Activated CD8-positive, alpha-beta T cell treated with anti-CD3 and anti-CD28 coated beads for 36 hours (primary cell): ENCODE data around the gene CDC42EP3. TPM values are rescaled to one million over a fixed set of nuclear protein-coding genes. Genes with fewer than 3 reads are reported as not detected.

Experiments
- ATAC-seq: fragments of 200-7000 bp; cut with Tn5 transposase; one replicate; pipeline ENCODE4 v1.10.0; 2021; ENCODE audit warnings: mild to moderate bottlenecking, moderate library complexity
- CTCF ChIA-PET: fragments of 350-600 bp; sonication (Branson Sonifier 250); formaldehyde crosslinking; loops from one replicate; lab custom pipeline; 2021; ENCODE audit warnings: antibody characterized with exemption; lab: Charles Lee
- POLR2A ChIA-PET: fragments of 350-600 bp; sonication (Branson Sonifier 250); formaldehyde crosslinking; loops from one replicate; lab custom pipeline; 2021; ENCODE audit warnings: antibody characterized with exemption; lab: Charles Lee
- DNase-seq: peaks from one replicate; pipeline ENCODE4 v3.0.0-alpha.2; 2020
- H3K27ac Mint-ChIP-seq: one replicate; pipeline ENCODE4 v1.8.0; 2021; ENCODE audit warnings: mild to moderate bottlenecking, mixed read lengths
- H3K27me3 Mint-ChIP-seq: one replicate; pipeline ENCODE4 v1.8.0; 2021; ENCODE audit warnings: mixed read lengths
- H3K36me3 Mint-ChIP-seq: one replicate; pipeline ENCODE4 v1.8.0; 2021; ENCODE audit warnings: low read depth, mixed read lengths
- H3K4me1 Mint-ChIP-seq: one replicate; pipeline ENCODE4 v1.8.0; 2021; ENCODE audit warnings: low read depth, mixed read lengths
- H3K4me3 Mint-ChIP-seq: one replicate; pipeline ENCODE4 v1.8.0; 2021; ENCODE audit warnings: mild to moderate bottlenecking, moderate library complexity, mixed read lengths
- H3K9me3 Mint-ChIP-seq: one replicate; pipeline ENCODE4 v1.8.0; 2021; ENCODE audit warnings: mixed read lengths
- intact Hi-C: fragments of 100-400 bp; cut with micrococcal nuclease; formaldehyde crosslinking; loops from one replicate; pipeline ENCODE4 v1.10.0; 2022
- total RNA-seq, 2 experiments: library from RNA; stranded (reverse); gene quantifications; one replicate each; pipeline ENCODE4 v1.2.3, GENCODE V29; 2021
- TF ChIP-seq, protein P1 (sequence below): fragments of 200-600 bp; IDR thresholded peaks from one replicate; pipeline ENCODE4 v1.8.0; 2022; ENCODE audit warnings: antibody characterized with exemption, mild to moderate bottlenecking

CDC42EP3 gene
- total RNA-seq, 2 experiments from 2014 or later, result 18.8 to 22.6 TPM

- intact Hi-C loops, result loop anchor here (5.0 kb wide), 1 partner anchor 35 kb away; no protein-coding TSS in a partner anchor
- CTCF ChIA-PET, result interaction anchor here (1.1 to 1.9 kb wide), 3 partner anchors 10 to 14 kb away, joined by 4 to 5 read pairs (median 4); no protein-coding TSS in a partner anchor
- H3K9me3 Mint-ChIP-seq, result peaks cover 27% of the 10 kb centered on the region
Observed at GRCh38 chr2:37602040-37602439, 69.4 kb downstream of the CDC42EP3 start.

GRCh38 chr2:37601569-37601968 is 69.9 kb downstream of the CDC42EP3 start:
- TF ChIP-seq, protein P1, sequence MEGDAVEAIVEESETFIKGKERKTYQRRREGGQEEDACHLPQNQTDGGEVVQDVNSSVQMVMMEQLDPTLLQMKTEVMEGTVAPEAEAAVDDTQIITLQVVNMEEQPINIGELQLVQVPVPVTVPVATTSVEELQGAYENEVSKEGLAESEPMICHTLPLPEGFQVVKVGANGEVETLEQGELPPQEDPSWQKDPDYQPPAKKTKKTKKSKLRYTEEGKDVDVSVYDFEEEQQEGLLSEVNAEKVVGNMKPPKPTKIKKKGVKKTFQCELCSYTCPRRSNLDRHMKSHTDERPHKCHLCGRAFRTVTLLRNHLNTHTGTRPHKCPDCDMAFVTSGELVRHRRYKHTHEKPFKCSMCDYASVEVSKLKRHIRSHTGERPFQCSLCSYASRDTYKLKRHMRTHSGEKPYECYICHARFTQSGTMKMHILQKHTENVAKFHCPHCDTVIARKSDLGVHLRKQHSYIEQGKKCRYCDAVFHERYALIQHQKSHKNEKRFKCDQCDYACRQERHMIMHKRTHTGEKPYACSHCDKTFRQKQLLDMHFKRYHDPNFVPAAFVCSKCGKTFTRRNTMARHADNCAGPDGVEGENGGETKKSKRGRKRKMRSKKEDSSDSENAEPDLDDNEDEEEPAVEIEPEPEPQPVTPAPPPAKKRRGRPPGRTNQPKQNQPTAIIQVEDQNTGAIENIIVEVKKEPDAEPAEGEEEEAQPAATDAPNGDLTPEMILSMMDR, result no peak
- Mint-ChIP-seq H3K4me3 (peak overlapping the region; percentile 71), H3K9me3 (peaks cover 28% of the 10 kb centered on the region), H3K27ac (peak overlapping the region; percentile 92), H3K4me1 (peaks cover 52% of the 10 kb centered on the region), H3K36me3 (peaks cover 25% of the 10 kb centered on the region), H3K27me3 (no peaks in the 10 kb centered on the region)
- CTCF ChIA-PET, result interaction anchor here (1.1 to 3.3 kb wide), 5 partner anchors 9 to 275 kb away, joined by 3 to 13 read pairs (median 4); no protein-coding TSS in a partner anchor
- ATAC-seq (no peak), DNase-seq (no peak)
- POLR2A ChIA-PET, result no interaction called here
- intact Hi-C loops, result loop anchor here (5.0 kb wide), 1 partner anchor 36 kb away; no protein-coding TSS in a partner anchor

More at GRCh38 chr2:37602040-37602439, 69.4 kb downstream of the CDC42EP3 start:
- TF ChIP-seq, protein P1, result no peak
- Mint-ChIP-seq H3K4me1 (peaks cover 52% of the 10 kb centered on the region), H3K4me3 (peak overlapping the region; percentile 71), H3K36me3 (peaks cover 25% of the 10 kb centered on the region), H3K27ac (peak overlapping the region; percentile 92), H3K27me3 (no peaks in the 10 kb centered on the region)
- ATAC-seq (peak; percentile 48), DNase-seq (no peak)
- POLR2A ChIA-PET, result interaction anchor here (1.1 to 1.6 kb wide), 4 partner anchors 22 to 70 kb away, joined by 3 to 5 read pairs (median 3); no protein-coding TSS in a partner anchor

GRCh38 chr2:37600735-37601134 is 70.7 kb downstream of the CDC42EP3 start:
- Mint-ChIP-seq H3K9me3 (peaks cover 30% of the 10 kb centered on the region), H3K4me3 (peak overlapping the region; percentile 71), H3K27me3 (no peaks in the 10 kb centered on the region), H3K36me3 (peaks cover 25% of the 10 kb centered on the region), H3K27ac (peak overlapping the region; percentile 92), H3K4me1 (peaks cover 52% of the 10 kb centered on the region)
- DNase-seq (no peak), ATAC-seq (peak; percentile 48)
- CTCF ChIA-PET, result interaction anchor here (0.9 to 3.3 kb wide), 4 partner anchors 11 to 276 kb away, joined by 3 to 13 read pairs (median 4); no protein-coding TSS in a partner anchor
- intact Hi-C loops, result loop anchor here (5.0 kb wide), 1 partner anchor 37 kb away; no protein-coding TSS in a partner anchor
- POLR2A ChIA-PET, result interaction anchor here (1.2 to 2.1 kb wide), 4 partner anchors 12 to 23 kb away, joined by 3 to 10 read pairs (median 8); no protein-coding TSS in a partner anchor
- TF ChIP-seq, protein P1, result no peak

- TF ChIP-seq, protein P1, result no peak
- no peaks in the 10 kb centered on the region for H3K27me3 Mint-ChIP-seq
- peaks cover 25% of the 10 kb centered on the region for H3K36me3 Mint-ChIP-seq
- peak overlapping the region; percentile 71 for H3K4me3 Mint-ChIP-seq
- ChIA-PET CTCF (interaction anchor here (0.7 to 3.3 kb wide), 7 partner anchors 10 to 277 kb away, joined by 3 to 13 read pairs (median 4); no protein-coding TSS in a partner anchor), POLR2A (interaction anchor here (1.0 to 2.1 kb wide), 6 partner anchors 11 to 226 kb away, joined by 3 to 10 read pairs (median 5); no protein-coding TSS in a partner anchor)
- H3K4me1 Mint-ChIP-seq, result peaks cover 52% of the 10 kb centered on the region
- ATAC-seq, result peak; percentile 72
- intact Hi-C loops, result loop anchor here (5.0 kb wide), 1 partner anchor 37 kb away; no protein-coding TSS in a partner anchor
- H3K9me3 Mint-ChIP-seq, result peaks cover 31% of the 10 kb centered on the region
- peak overlapping the region; percentile 92 for H3K27ac Mint-ChIP-seq
- peak; percentile 70 for DNase-seq
Observed at GRCh38 chr2:37599688-37600525, 71.5 kb downstream of the CDC42EP3 start.
